HG03159 (cell line): ENCODE data around the gene FARSB.
A peak's percentile ranks its signal among the peaks of the same experiment; 100 is the strongest.
"Not testable (repeated sequence)": the region's sequence is repeated elsewhere in the genome, so short reads cannot be mapped to it uniquely, and the experiment has no call there.

Experiments
- ATAC-seq: cut with Tn5 transposase; IDR thresholded peaks from one replicate; pipeline ENCODE4 v1.9.1; 2021; ENCODE audit warnings: mild to moderate bottlenecking, moderate library complexity; ENCODE audit not compliant: unreplicated experiment

Gene FARSB

DNA sequence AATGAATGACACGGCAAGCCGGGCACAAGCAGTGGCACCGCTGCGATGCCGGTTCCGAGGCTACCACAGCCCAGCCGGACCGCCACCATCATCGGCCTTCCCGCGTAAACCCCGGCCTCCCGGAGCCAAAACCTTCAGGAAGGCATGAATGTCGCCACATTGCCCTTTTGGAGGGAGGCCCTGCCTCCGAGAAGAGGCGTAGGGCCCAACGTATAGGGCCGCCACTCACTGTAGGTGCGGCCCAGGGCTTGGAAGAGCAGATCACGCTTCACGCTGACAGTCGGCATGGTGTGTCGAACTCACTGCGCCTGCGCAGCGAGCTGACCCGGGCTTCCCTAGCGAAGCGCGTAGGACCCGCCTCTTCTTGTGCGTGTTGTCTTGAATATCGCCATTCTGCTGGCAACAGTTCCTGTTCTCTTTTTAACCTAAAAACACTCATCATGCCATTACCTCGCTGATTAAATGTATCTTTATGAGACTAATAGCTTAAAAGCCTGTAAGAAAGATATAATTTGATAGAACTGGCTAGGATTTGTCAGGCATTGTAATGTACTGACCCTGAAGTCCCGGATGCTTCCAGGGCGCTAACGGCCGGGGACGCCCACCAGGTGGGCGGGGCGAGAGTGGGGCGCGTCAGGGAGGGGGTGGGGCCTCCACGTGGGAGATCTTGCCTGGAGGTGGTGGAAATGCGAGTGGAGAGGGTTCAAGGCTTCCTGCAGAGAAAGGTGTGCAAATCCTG lies at the start of gene FARSB:
Gene FARSB (minus strand): TSS at position 306 of the 739 bp plus-strand sequence. CDS start 19 bp downstream, at position 287.
- ATAC-seq, result peak; percentile 91

GRCh38 chr2:222703886-222704285 lies 48.0 kb upstream of the FARSB start:
- no peak for ATAC-seq

- ATAC-seq, result no peak
Observed at GRCh38 chr2:222703091-222703490, 47.2 kb upstream of the FARSB start.

GRCh38 chr2:222701721-222702131 lies 45.8 kb upstream of the FARSB start:
- peak; percentile 66 for ATAC-seq

GRCh38 chr2:222701233-222701632 lies 45.3 kb upstream of the FARSB start:
- ATAC-seq, result no peak

DNA sequence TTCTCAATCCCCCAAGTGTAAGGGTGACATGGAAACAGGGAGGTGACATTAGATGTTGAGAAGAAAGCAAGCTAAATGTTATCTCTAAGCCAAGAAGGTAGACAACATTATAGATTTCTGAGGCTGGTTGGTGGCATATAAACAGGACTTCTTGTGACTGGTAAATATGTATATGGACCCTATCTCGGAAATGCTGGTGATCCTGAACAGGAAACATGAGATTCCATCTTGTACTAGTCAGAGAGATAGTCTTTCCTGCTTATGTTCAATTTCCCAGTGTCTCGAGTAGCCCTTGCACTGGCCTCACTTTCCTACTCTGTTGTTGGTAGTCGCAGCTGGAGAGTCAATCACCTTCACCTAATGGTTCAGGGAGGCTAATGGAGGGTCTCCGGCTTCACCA lies 42.4 kb upstream of the FARSB start:
- ATAC-seq, result no peak

- ATAC-seq, result peak; percentile 63
Observed at GRCh38 chr2:222693837-222694236, 37.9 kb upstream of the FARSB start.

DNA sequence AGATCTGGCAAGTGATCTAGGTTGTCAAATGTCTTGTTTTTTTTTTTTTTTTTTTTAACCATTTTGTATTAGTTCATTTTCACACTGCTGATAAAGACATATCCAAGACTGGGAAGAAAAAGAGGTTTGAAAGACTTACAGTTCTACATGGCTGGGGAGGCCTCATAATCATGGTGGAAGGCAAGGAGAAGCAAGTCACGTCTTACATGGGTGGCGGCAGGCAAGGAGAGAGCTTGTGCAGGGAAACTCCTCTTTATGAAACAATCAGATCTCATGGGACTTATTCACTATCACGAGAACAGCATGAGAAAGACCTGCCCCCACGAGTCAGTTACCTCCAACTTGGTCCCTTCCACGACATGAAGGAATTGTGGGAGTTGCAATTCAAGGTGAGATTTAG lies 37.5 kb upstream of the FARSB start:
- not testable (repeated sequence) for ATAC-seq

DNA sequence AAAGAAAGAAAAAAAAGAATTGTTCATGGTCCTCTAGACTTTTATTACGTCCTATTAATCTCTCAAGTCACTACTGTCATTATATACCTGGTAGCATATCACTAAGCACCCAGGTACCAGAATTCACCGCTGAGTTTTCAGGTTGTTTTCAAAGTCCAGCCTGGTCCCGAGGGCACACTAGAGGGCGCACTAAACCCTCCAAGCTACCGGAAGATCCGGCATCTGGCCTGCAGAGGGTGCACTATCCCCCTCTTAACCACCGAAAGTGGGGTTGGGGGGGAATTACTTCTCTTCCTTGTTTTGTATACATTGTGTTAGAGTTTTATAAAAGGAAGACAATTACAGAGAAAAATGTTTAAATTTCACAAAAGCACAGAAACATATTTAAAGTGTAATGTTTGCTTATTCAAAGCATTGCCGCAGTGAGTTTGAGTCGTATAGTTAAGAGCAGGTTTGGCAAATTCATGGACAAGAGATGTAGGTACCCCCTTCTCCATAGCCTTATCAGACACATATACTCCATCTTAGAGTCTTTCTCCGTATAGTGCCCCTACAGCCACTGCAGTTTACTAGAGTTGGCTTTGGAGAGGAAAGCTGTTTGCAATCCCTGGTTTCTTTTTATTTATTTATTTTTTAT lies 34.8 kb upstream of the FARSB start:
- ATAC-seq, result peak; percentile 98

- ATAC-seq, result no peak
Observed at GRCh38 chr2:222689322-222689721, 33.4 kb upstream of the FARSB start.

GRCh38 chr2:222688917-222689316 lies 33.0 kb upstream of the FARSB start:
- no peak for ATAC-seq

DNA sequence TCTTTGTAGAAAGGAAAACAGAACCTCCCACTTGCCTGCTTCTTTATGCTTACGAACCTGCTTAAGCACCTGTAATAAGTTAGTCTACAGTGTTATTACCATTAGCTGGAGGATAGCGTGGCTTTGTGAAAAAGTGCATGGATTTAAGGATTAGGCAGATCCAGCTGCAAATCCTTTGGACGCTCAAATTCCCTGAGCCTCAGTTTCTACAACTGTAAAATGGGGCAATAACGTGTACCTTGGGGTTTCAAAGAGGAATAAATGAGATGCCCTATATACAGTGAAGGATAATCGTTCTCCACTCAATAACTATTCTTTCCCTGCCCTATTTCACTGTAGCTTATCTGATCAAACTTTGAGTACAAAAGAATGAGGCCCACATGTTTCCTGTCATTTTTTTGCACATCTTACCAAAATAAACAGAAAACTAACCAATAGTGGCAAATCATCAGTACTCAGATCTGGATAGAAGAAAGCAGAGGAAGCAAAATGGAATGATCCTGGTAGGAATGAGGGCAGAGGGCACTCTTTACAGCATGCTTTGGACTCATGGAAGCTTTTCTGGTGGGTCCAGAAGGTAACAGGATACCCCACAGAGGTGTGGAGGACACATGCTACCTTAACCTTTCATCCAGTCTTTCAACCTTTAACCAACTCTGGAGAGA lies 30.3 kb upstream of the FARSB start:
- ATAC-seq, result no peak

DNA sequence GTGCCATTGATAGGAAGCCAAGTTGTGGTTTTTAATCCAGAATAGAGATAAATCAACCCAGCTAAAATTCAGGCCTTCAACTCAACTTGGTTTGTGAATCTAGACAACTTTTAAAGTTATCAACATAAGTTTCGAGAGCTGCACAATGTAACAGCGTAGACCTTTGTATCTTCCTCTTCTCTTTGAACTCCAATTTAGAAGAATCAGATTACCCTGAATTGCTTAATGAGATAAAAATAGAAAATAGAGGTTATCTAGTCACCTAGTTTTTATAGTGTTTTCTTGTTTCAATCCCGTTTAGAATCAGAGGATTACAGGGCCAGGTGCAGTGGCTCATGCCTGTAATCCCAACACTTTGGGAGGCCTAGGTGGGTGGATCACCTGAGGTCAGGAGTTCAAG lies 27.9 kb upstream of the FARSB start:
- ATAC-seq, result no peak

DNA sequence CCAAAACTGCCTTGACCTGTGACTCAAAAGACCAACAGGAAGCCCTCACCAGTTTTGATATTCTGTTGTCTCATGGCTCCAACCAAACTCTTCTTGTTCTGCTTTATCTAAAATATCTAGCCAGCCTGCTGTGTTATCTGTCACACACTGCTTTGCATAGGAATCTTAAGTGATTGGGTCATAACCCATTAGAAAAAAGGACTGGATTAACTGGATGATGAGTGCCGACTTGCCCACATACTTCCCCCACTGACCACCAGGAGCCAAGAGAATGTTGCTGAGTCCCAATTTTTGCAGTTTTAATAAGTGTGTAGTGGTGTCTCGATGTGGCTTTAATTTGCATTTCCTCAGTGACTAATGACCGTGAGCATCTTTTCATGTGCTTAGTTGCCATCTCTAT lies 22.1 kb upstream of the FARSB start:
- no peak for ATAC-seq

DNA sequence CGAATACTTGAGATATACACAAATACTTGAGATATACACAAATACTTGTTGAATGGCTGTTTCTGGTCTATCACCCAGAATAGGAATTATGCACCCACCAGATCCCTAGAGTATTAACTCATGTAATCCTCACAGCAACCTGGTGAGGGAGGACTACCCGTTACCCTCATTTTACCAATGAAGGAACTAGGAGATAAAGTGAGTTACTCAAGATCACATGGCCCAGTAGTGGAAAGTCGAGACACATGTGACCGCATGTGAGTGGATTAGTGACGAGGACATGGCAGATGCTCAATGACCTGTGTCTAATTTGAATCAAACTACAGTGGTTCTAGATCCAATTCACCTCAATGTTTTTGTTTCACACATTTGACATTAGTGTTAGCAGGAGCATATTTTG lies 18.0 kb upstream of the FARSB start:
- no peak for ATAC-seq

- no peak for ATAC-seq
Observed at GRCh38 chr2:222673273-222673672, 17.4 kb upstream of the FARSB start.

DNA sequence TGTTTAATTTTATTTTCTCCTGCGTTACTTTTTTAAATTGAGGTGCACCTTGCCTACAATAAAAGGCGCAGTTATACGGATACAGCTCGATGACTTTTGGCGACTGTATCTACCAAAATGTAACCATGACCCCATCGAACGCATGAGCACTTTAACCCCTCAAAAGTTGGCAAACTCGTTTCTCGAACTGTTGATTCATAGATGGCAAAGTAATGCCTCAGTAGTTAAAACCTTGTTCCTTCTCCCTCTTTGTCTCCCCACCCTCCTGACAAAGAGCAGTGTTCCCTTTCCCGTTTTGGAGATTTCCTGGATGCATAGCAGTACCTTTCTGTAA lies 16.1 kb upstream of the FARSB start:
- ATAC-seq, result no peak

DNA sequence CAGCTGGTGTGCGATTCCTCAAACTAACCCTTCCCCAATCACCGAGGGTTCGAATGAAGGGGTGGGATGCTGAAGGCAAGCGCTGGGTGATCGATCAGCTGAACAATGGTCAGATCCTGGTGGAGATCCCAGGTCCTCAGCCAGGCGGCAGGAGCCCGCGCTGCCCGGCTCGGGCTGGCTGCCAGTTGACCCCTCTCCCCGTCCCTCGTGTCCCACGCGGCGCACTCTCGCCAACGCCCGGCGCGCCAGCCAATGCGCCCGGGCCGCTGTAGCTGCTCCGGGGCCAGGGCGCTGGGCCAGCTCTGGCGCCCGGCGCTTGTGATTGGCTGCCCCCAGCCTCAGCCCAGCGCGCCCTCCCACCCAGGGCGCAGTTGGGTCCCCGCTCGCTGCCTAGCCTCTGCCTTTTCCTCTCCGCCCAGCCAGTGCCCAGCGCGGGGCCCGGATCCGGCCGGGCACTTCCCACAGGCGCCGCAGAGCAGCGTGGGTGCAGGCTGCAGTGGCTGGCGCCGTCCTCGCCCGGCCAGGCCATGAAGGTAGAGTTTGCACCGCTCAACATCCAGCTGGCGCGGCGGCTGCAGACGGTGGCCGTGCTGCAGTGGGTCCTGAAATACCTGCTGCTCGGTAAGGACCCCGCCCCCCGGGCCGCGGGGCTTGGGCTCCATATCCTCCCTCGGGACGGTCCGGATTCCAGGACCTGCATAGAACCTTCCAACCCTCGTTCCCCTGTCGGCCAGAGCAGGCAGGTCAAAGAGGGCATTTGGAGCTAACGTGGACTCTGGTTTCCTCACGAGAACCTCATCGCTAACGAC lies 15.6 kb upstream of the FARSB start, which contains the start of gene MOGAT1:
Gene MOGAT1 (plus strand): TSS at position 400 of the 809 bp plus-strand sequence. CDS start 128 bp downstream, at position 528.
- ATAC-seq, result no peak

GRCh38 chr2:222670191-222671038 lies 14.5 kb upstream of the FARSB start:
- ATAC-seq, result no peak

GRCh38 chr2:222669353-222669752 lies 13.5 kb upstream of the FARSB start:
- no peak for ATAC-seq
